ENCODE results near the gene MYH7. TPM values are rescaled to one million over a fixed set of nuclear protein-coding genes. Genes with fewer than 3 reads are reported as not detected.
"Not testable (repeated sequence)": the region's sequence is repeated elsewhere in the genome, so short reads cannot be mapped to it uniquely, and the experiment has no call there.

The MYH7 gene
- total RNA-seq, 1 experiment from 2014 or later: not detected

GRCh38 chr14:23403139-23403438 lies 32.4 kb downstream of the MYH7 start:
- no peaks in the 10 kb centered on the region for H3K36me3 ChIP-seq
- H3K9me3 ChIP-seq (replicated peaks): no peaks in the 10 kb centered on the region
- H3K4me3 ChIP-seq: no peak overlapping the region
- no peaks in the 10 kb centered on the region for H3K4me1 ChIP-seq (replicated peaks)
- no peak overlapping the region for H3K27ac ChIP-seq
- no peak for DNase-seq (ENCODE audit: low read depth in 1 of 2, low spot score in 2 of 2)
- H3K27me3 ChIP-seq (replicated peaks): peaks cover 21% of the 10 kb centered on the region

DNA sequence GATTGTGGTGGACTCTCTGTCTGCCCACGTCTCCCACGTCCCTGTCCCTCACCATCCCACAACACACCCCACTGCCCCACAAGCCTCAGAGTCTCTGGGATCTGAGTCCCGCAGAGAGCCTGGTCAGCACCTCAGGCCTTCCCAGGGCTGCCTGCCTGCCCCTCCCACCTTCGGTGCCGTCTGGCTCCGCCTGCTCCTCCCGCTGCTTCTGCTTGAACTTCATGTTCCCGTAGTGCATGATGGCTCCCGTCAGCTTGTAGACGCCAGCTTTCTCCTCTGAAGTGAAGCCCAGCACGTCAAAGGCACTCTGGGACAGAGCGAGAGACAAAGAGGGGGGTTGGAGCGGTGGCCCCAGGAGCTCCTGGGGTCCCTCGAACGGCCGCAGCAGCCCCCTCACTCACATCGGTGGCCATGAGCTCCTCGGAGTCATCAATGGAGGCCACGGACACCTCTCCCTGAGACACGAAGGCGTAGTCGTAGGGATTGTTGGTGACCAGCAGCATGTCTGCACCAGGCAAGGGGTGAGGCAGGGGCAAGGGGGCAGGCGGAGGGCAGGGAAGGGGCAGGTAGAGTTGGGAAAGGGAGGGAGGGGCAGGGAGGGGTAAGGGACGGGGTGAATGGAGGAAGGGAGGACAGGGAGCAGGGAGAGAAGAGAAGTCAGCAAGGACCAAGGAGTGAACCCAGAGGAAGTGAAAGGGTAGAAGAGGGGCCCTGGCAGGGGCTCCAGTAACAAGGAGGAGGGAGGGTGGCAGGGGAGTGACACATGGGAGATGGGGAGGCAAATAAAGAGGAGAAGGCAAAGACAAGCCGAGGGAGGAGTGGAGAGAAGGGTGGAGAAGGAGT lies 32.9 kb downstream of the MYH7 start:
- H3K9me3 ChIP-seq (replicated peaks): no peaks in the 10 kb centered on the region
- H3K4me1 ChIP-seq (replicated peaks): no peaks in the 10 kb centered on the region
- DNase-seq (ENCODE audit: low read depth in 1 of 2, low spot score in 2 of 2): no peak
- peaks cover 21% of the 10 kb centered on the region for H3K27me3 ChIP-seq (replicated peaks)
- no peak overlapping the region for H3K4me3 ChIP-seq
- H3K36me3 ChIP-seq: no peaks in the 10 kb centered on the region
- H3K27ac ChIP-seq: no peak overlapping the region

DNA sequence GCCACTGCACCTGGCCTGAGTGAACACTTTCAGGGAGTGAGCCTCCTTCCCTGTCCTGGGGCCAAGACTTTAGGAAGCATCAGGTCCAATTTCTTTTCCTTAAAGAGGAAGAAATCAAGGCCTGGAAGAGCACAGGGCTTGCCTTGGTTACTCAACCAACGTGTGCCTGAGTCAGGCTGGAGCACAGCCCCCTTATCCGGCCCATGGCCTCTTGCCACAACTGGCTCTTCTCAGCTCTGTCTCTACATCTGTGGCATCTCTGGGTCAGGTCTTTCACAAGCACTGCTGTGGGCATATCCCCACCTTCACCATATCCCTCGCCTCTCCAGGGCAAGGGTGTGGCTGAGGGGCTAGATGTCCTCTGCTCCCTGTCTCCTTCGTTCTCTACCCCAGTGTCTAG lies 34.2 kb downstream of the MYH7 start:
- no peaks in the 10 kb centered on the region for H3K36me3 ChIP-seq
- H3K9me3 ChIP-seq (replicated peaks): no peaks in the 10 kb centered on the region
- H3K4me3 ChIP-seq: no peak overlapping the region
- no peak overlapping the region for H3K27ac ChIP-seq
- H3K27me3 ChIP-seq (replicated peaks): peaks cover 16% of the 10 kb centered on the region
- H3K4me1 ChIP-seq (replicated peaks): no peaks in the 10 kb centered on the region
- DNase-seq (ENCODE audit: low read depth in 1 of 2, low spot score in 2 of 2): no peak

DNA sequence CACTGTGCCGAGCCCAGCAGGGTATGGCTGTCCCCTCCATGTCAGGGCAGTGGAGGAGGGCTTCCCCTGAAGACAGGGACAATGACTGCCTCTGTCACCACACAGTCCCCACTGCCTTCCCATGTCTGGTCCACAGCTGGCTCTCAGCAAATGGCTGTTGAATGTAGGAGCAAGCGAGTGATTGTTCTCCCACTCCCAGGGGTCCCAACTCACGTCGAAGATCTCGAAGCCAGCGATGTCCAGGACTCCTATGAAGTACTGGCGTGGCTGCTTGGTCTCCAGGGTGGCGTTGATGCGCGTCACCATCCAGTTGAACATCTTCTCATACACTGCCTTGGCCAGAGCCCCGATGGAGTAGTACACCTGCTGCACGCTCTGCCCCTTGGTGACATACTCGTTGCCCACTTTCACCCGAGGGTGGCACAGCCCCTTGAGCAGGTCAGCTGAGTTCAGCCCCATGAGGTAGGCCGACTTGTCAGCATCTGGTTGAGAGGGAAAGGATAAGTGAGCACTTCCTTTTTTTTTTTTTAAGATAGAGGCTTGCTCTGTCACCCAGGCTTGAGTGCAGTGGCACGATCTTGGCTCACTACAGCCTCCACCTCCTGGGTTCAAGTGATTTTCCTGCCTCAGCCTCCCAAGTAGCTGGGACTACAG lies 34.8 kb downstream of the MYH7 start:
- not testable (repeated sequence) for H3K4me3 ChIP-seq

DNA sequence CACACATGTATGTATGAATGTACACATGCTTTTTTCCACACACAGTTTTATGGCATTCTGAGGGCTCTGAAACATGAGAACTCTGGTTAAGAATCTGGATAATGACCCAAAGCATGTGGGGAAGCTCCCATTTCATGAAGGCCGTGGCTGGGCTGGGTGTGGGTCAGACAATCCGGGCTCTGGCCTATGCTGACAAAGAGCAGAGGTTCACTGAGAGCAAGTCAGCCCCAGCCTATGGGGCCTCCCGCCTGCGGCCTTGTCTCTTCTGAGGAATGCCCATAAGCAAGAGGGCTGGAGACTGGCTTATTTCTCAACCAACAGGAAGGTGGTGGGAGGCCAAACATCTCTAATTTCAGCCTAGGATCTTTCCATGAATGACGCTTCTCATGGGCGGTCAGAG lies 35.9 kb downstream of the MYH7 start:
- no peak overlapping the region for H3K4me3 ChIP-seq
- no peaks in the 10 kb centered on the region for H3K36me3 ChIP-seq
- no peaks in the 10 kb centered on the region for H3K4me1 ChIP-seq (replicated peaks)
- H3K27me3 ChIP-seq (replicated peaks): peaks cover 20% of the 10 kb centered on the region
- no peak for DNase-seq (ENCODE audit: low read depth in 1 of 2, low spot score in 2 of 2)
- no peaks in the 10 kb centered on the region for H3K9me3 ChIP-seq (replicated peaks)
- no peak overlapping the region for H3K27ac ChIP-seq

More for the DNA sequence above, 34.8 kb downstream of the MYH7 start:
- not testable (repeated sequence) for H3K36me3 ChIP-seq; H3K9me3 ChIP-seq (replicated peaks); H3K27ac ChIP-seq; DNase-seq (ENCODE audit: low read depth in 1 of 2, low spot score in 2 of 2); H3K4me1 ChIP-seq (replicated peaks)
- H3K27me3 ChIP-seq (replicated peaks): peaks cover 16% of the 10 kb centered on the region

GRCh38 chr14:23399136-23399535 lies 36.3 kb downstream of the MYH7 start:
- Histone ChIP-seq H3K4me3 (no peak overlapping the region), H3K27me3 (replicated peaks) (peaks cover 20% of the 10 kb centered on the region), H3K27ac (no peak overlapping the region), H3K4me1 (replicated peaks) (no peaks in the 10 kb centered on the region), H3K36me3 (no peaks in the 10 kb centered on the region), H3K9me3 (replicated peaks) (no peaks in the 10 kb centered on the region)
- no peak for DNase-seq (ENCODE audit: low read depth in 1 of 2, low spot score in 2 of 2)

DNA sequence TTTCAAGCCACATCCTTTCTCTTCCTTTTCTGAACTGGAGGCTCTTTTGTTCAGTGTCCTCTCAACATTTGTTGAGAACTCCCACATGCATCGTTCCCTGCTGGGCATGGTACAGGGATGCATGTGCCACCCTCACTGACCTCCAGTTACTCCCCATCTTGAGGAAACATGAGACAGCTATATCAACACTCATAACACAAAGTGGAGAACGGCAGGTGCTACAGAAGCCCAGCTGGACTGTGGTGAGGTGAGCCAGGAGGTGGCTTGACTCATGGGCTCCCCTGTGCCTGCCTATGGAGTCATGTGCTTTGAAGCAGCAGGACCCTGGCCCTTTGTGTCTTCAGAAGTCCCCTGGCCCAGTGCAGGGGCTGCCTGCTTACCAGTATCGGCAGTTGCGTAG lies 37.1 kb downstream of the MYH7 start:
- Histone ChIP-seq H3K27ac (no peak overlapping the region), H3K9me3 (replicated peaks) (no peaks in the 10 kb centered on the region), H3K27me3 (replicated peaks) (peaks cover 14% of the 10 kb centered on the region), H3K4me1 (replicated peaks) (no peaks in the 10 kb centered on the region), H3K36me3 (no peaks in the 10 kb centered on the region), H3K4me3 (no peak overlapping the region)
- DNase-seq (ENCODE audit: low read depth in 1 of 2, low spot score in 2 of 2): no peak

DNA sequence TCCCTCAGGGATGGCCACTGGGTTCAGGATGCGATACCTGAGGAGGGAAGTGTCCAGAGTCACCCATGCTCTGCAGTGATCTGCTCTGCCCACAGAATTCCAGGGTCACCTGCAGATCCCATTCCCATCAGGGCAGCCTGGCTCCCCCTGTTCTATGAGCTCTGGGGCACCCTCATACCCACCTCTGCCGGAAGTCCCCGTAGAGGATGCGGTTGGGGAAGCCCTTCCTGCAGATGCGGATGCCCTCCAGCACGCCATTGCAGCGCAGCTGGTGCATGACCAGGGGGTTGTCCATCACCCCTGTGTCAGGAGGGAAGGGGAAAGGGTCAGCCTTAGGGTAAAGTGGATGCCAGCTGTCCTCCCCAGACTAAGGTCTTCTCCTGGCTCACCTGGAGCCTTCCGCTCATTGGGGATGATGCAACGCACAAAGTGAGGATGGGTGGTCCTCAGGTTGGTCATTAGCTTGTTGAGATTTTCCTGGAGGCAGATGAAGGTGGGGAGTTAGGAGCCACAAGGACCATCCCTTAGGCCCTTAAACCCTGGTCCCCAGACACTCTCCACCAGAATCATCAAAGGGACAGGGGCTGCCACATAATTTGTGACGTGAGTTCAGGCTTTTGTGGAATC lies 38.6 kb downstream of the MYH7 start:
- Histone ChIP-seq H3K27ac (no peak overlapping the region), H3K36me3 (no peaks in the 10 kb centered on the region), H3K27me3 (replicated peaks) (peaks cover 14% of the 10 kb centered on the region; the same call in 1 of the 2 replicates), H3K4me3 (no peak overlapping the region), H3K4me1 (replicated peaks) (no peaks in the 10 kb centered on the region), H3K9me3 (replicated peaks) (no peaks in the 10 kb centered on the region)
- DNase-seq (ENCODE audit: low read depth in 1 of 2, low spot score in 2 of 2): no peak

DNA sequence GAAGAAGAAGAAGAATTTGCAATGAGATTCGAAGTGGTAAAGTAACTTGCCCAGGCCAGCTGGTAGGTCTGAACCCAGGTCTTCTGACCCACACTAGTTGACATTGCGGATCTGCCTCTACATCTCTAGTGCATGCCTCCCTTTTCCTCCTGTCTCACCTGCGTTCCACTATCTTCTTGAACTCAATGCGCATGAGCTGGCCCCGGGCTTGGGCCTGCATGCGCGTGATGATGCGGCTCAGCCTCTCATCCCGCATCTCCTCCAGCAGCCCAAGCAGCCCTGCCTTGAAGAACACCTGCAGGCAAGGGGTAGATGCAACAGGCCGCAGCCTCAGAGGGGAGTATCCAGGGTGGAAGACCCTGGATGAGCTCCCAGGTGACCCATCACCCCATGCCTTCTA lies 39.3 kb downstream of the MYH7 start:
- Histone ChIP-seq H3K4me3 (no peak overlapping the region), H3K9me3 (replicated peaks) (no peaks in the 10 kb centered on the region), H3K27me3 (replicated peaks) (peaks cover 14% of the 10 kb centered on the region; the same call in 1 of the 2 replicates), H3K27ac (no peak overlapping the region), H3K4me1 (replicated peaks) (no peaks in the 10 kb centered on the region), H3K36me3 (no peaks in the 10 kb centered on the region)
- no peak for DNase-seq (ENCODE audit: low read depth in 1 of 2, low spot score in 2 of 2)

- no peaks in the 10 kb centered on the region for H3K36me3 ChIP-seq
- no peak for DNase-seq (ENCODE audit: low read depth in 1 of 2, low spot score in 2 of 2)
- no peak overlapping the region for H3K4me3 ChIP-seq
- no peak overlapping the region for H3K27ac ChIP-seq
- no peaks in the 10 kb centered on the region for H3K4me1 ChIP-seq (replicated peaks)
- peaks cover 14% of the 10 kb centered on the region for H3K27me3 ChIP-seq (replicated peaks)
- H3K9me3 ChIP-seq (replicated peaks): no peaks in the 10 kb centered on the region
Observed at GRCh38 chr14:23392613-23393012, 42.8 kb downstream of the MYH7 start.

GRCh38 chr14:23389871-23390270 lies 45.6 kb downstream of the MYH7 start:
- DNase-seq (ENCODE audit: low read depth in 1 of 2, low spot score in 2 of 2); H3K27ac ChIP-seq; H3K27me3 ChIP-seq (replicated peaks); H3K4me3 ChIP-seq; H3K4me1 ChIP-seq (replicated peaks); H3K36me3 ChIP-seq; H3K9me3 ChIP-seq (replicated peaks): not testable (repeated sequence)

GRCh38 chr14:23389396-23389795 lies 46.1 kb downstream of the MYH7 start:
- Histone ChIP-seq H3K9me3 (replicated peaks) (no peaks in the 10 kb centered on the region), H3K27me3 (replicated peaks) (peaks cover 3% of the 10 kb centered on the region), H3K4me3 (no peak overlapping the region), H3K4me1 (replicated peaks) (no peaks in the 10 kb centered on the region), H3K36me3 (no peaks in the 10 kb centered on the region), H3K27ac (no peak overlapping the region)
- no peak for DNase-seq (ENCODE audit: low read depth in 1 of 2, low spot score in 2 of 2)

DNA sequence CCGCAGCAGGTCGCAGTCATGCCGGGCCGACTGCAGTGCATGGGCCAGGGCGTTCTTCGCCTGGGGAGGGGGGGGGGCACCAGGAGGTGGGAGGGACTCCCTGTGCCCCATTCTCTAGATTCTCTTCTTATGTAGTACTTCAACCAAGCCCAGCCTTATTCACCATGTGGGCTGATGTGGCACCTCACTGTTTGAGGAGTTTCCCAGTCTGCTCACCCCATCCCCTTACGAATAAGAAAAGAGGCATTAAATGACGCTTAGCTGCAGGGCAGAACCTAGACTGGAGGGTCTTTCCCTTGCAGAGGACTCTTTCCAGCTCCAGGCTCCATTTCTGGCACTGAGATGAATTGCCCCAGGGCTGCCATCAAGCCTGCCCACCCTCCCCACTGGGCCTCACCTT lies 46.5 kb downstream of the MYH7 start:
- no peak overlapping the region for H3K4me3 ChIP-seq
- no peaks in the 10 kb centered on the region; the same call in none of the 2 replicates for H3K27me3 ChIP-seq (replicated peaks)
- H3K4me1 ChIP-seq (replicated peaks): no peaks in the 10 kb centered on the region
- no peaks in the 10 kb centered on the region for H3K36me3 ChIP-seq
- DNase-seq (ENCODE audit: low read depth in 1 of 2, low spot score in 2 of 2): no peak
- H3K27ac ChIP-seq: no peak overlapping the region
- H3K9me3 ChIP-seq (replicated peaks): no peaks in the 10 kb centered on the region

All from SJSA1 (cell line).